ENCODE results near the gene SCCPDH. TPM values are rescaled to one million over a fixed set of nuclear protein-coding genes. Genes with fewer than 3 reads are reported as not detected.

SCCPDH gene
- total and polyA plus RNA-seq, 9 of the 15 experiments (the other 6 are each of a cell fraction or from before 2014, with no cell fraction given) = 7.0 to 61.9 (median 38.3) TPM

- TF ChIP-seq USF2 (CRISPR knock-in tag; IDR thresholded peaks at IDR 0.05) = no peak
- no peak for TF ChIP-seq COPS2 (conservative IDR thresholded peaks at IDR 0.05)
- TF ChIP-seq BRD9 (IDR thresholded peaks at IDR 0.05; ENCODE audit: low read depth, partially characterized antibody) = no peak
- peak; percentile 67 to 82; a peak in 3 of 4 replicates for TF ChIP-seq NONO (IDR thresholded peaks at IDR 0.05; ENCODE audit: low read depth in 2 of 2, low read length in 1 of 2)
- no peak for TF ChIP-seq TRIM25 (IDR thresholded peaks at IDR 0.05; ENCODE audit: borderline replicate concordance)
- TF ChIP-seq STAT5A (IDR thresholded peaks at IDR 0.05; ENCODE audit: borderline replicate concordance, low read length) = no peak
- no peak for TF ChIP-seq WHSC1 (IDR thresholded peaks at IDR 0.05; ENCODE audit: low read length)
- no peak for TF ChIP-seq NFYB (IDR thresholded peaks at IDR 0.05; ENCODE audit: extremely low read depth, insufficient read length)
- TF ChIP-seq MEF2D (tag; conservative IDR thresholded peaks at IDR 0.05; ENCODE audit: low read depth) = no peak
- no peak for TF ChIP-seq BMI1 (IDR thresholded peaks at IDR 0.05; ENCODE audit: low read length)
- peak; percentile 83 for TF ChIP-seq L3MBTL2 (IDR thresholded peaks at IDR 0.05)
- no peak for TF ChIP-seq MXD1 (CRISPR knock-in tag; IDR thresholded peaks at IDR 0.05; ENCODE audit: borderline replicate concordance, poor library complexity, severe bottlenecking)
- TF ChIP-seq ZNF3 (CRISPR knock-in tag; IDR thresholded peaks at IDR 0.05) = no peak
- no peak for TF ChIP-seq MEIS2 (IDR thresholded peaks at IDR 0.05; ENCODE audit: partially characterized antibody)
Measured at GRCh38 chr1:246724016-246724730, at the start of gene SCCPDH (continued).
